ENCODE data around the gene PPP1R13L. TPM values are rescaled to one million over a fixed set of nuclear protein-coding genes. Genes with fewer than 3 reads are reported as not detected.

The PPP1R13L gene
- total and polyA plus RNA-seq, 2 experiments from 2014 or later = 3.9 to 6.4 TPM

- no peaks in the 10 kb centered on the region for H4K20me1 ChIP-seq (ENCODE audit: insufficient read depth)
- no peak overlapping the region for H2AFZ ChIP-seq
- WGBS, 2 experiments (ENCODE audit: low coverage in 1 of 2, low lambda C conversion rate in 2 of 2, missing lambda C conversion rate in 2 of 2) = 66 to 68% methylated on average over 3 of the region's 3 CpGs
- H3K27ac ChIP-seq = no peak overlapping the region
- TF ChIP-seq EZH2 (IDR thresholded peaks at IDR 0.05; ENCODE audit: insufficient read depth, poor library complexity, severe bottlenecking) = no peak
- no peak for TF ChIP-seq EZH2phosphoT487 (IDR thresholded peaks at IDR 0.05; ENCODE audit: insufficient read depth, low read depth)
- no peak overlapping the region for H3K4me3 ChIP-seq
- H3K4me1 ChIP-seq (ENCODE audit: insufficient read depth) = peaks cover 3% of the 10 kb centered on the region; the same call in 1 of the 2 replicates
- H3K27me3 ChIP-seq (replicated peaks; ENCODE audit: insufficient read depth) = no peaks in the 10 kb centered on the region
- in situ Hi-C loops (cut with MboI) = no loop called here
- no peaks in the 10 kb centered on the region for H3K9me2 ChIP-seq (ENCODE audit: insufficient read depth)
- no peaks in the 10 kb centered on the region for H3K9me3 ChIP-seq (ENCODE audit: low read depth)
- H3F3A ChIP-seq (ENCODE audit: insufficient read depth) = no peaks in the 10 kb centered on the region
- H3K36me3 ChIP-seq (ENCODE audit: low read depth) = no peaks in the 10 kb centered on the region
- no peak overlapping the region for H3K4me2 ChIP-seq (ENCODE audit: unreplicated experiment)
- H3K79me2 ChIP-seq (ENCODE audit: insufficient read depth) = no peaks in the 10 kb centered on the region
- peak; percentile 28 for DNase-seq
- no peak overlapping the region for H3K9ac ChIP-seq
Observed at GRCh38 chr19:45391346-45391745, 13.5 kb downstream of the PPP1R13L start.

GRCh38 chr19:45385392-45386221, 19.3 kb downstream of the PPP1R13L start:
- H2AFZ ChIP-seq = peak overlapping the region; percentile 34; the same call in 1 of the 2 replicates
- H3F3A ChIP-seq (ENCODE audit: insufficient read depth) = 0 out of 2 replicates have a peak, but pooled peaks cover under 1% of the 10 kb centered on the region
- in situ Hi-C loops (cut with MboI) = no loop called here
- H3K9ac ChIP-seq = no peak overlapping the region
- no peaks in the 10 kb centered on the region for H4K20me1 ChIP-seq (ENCODE audit: insufficient read depth)
- H3K4me3 ChIP-seq = peak overlapping the region; percentile 36
- peak overlapping the region; percentile 59 for H3K4me2 ChIP-seq (ENCODE audit: unreplicated experiment)
- no peaks in the 10 kb centered on the region for H3K9me3 ChIP-seq (ENCODE audit: low read depth)
- no peak overlapping the region for H3K27ac ChIP-seq
- H3K36me3 ChIP-seq (ENCODE audit: low read depth) = no peaks in the 10 kb centered on the region
- no peaks in the 10 kb centered on the region for H3K9me2 ChIP-seq (ENCODE audit: insufficient read depth)
- TF ChIP-seq EZH2 (IDR thresholded peaks at IDR 0.05; ENCODE audit: insufficient read depth, poor library complexity, severe bottlenecking) (no peak), EZH2phosphoT487 (IDR thresholded peaks at IDR 0.05; ENCODE audit: insufficient read depth, low read depth) (no peak)
- DNase-seq = peak; percentile 48
- H3K27me3 ChIP-seq (replicated peaks; ENCODE audit: insufficient read depth) = no peaks in the 10 kb centered on the region
- H3K79me2 ChIP-seq (ENCODE audit: insufficient read depth) = no peaks in the 10 kb centered on the region
- WGBS, 2 experiments (ENCODE audit: low coverage in 1 of 2, low lambda C conversion rate in 2 of 2, missing lambda C conversion rate in 2 of 2) = 9 to 10% methylated on average over 68 to 69 of the region's 75 CpGs
- peaks cover 13% of the 10 kb centered on the region; the same call in 1 of the 2 replicates for H3K4me1 ChIP-seq (ENCODE audit: insufficient read depth)

GRCh38 chr19:45382426-45382825, 22.4 kb downstream of the PPP1R13L start:
- Histone ChIP-seq H2AFZ (no peak overlapping the region), H3K9me2 (ENCODE audit: insufficient read depth) (no peaks in the 10 kb centered on the region), H3K4me3 (no peak overlapping the region), H3K4me2 (ENCODE audit: unreplicated experiment) (no peak overlapping the region), H3K9me3 (ENCODE audit: low read depth) (no peaks in the 10 kb centered on the region), H3K79me2 (ENCODE audit: insufficient read depth) (no peaks in the 10 kb centered on the region), H3K27me3 (replicated peaks; ENCODE audit: insufficient read depth) (no peaks in the 10 kb centered on the region), H3K36me3 (ENCODE audit: low read depth) (no peaks in the 10 kb centered on the region), H3K4me1 (ENCODE audit: insufficient read depth) (peaks cover 28% of the 10 kb centered on the region), H4K20me1 (ENCODE audit: insufficient read depth) (no peaks in the 10 kb centered on the region), H3K27ac (no peak overlapping the region), H3K9ac (no peak overlapping the region), H3F3A (ENCODE audit: insufficient read depth) (peaks cover 23% of the 10 kb centered on the region)
- TF ChIP-seq EZH2 (IDR thresholded peaks at IDR 0.05; ENCODE audit: insufficient read depth, poor library complexity, severe bottlenecking) (no peak), EZH2phosphoT487 (IDR thresholded peaks at IDR 0.05; ENCODE audit: insufficient read depth, low read depth) (no peak)
- 67 to 72% methylated on average over 25 to 29 of the region's 29 CpGs for WGBS, 2 experiments (ENCODE audit: low coverage in 1 of 2, low lambda C conversion rate in 2 of 2, missing lambda C conversion rate in 2 of 2)
- DNase-seq = no peak
- in situ Hi-C loops (cut with MboI) = no loop called here

- no peak for DNase-seq
- Histone ChIP-seq H3K79me2 (ENCODE audit: insufficient read depth) (no peaks in the 10 kb centered on the region), H3K27ac (peak overlapping the region; percentile 40), H3K9me3 (ENCODE audit: low read depth) (no peaks in the 10 kb centered on the region), H3K9ac (no peak overlapping the region; the same call in 1 of the 2 replicates), H3K4me3 (no peak overlapping the region), H2AFZ (peak overlapping the region; percentile 34), H3F3A (ENCODE audit: insufficient read depth) (peaks cover 35% of the 10 kb centered on the region), H4K20me1 (ENCODE audit: insufficient read depth) (no peaks in the 10 kb centered on the region), H3K4me1 (ENCODE audit: insufficient read depth) (peaks cover 26% of the 10 kb centered on the region), H3K4me2 (ENCODE audit: unreplicated experiment) (peak overlapping the region; percentile 21), H3K36me3 (ENCODE audit: low read depth) (no peaks in the 10 kb centered on the region), H3K27me3 (replicated peaks; ENCODE audit: insufficient read depth) (no peaks in the 10 kb centered on the region), H3K9me2 (ENCODE audit: insufficient read depth) (no peaks in the 10 kb centered on the region)
- TF ChIP-seq EZH2phosphoT487 (IDR thresholded peaks at IDR 0.05; ENCODE audit: insufficient read depth, low read depth) (no peak), EZH2 (IDR thresholded peaks at IDR 0.05; ENCODE audit: insufficient read depth, poor library complexity, severe bottlenecking) (no peak)
- in situ Hi-C loops (cut with MboI) = no loop called here
- WGBS, 2 experiments (ENCODE audit: low coverage in 1 of 2, low lambda C conversion rate in 2 of 2, missing lambda C conversion rate in 2 of 2) = 85 to 100% methylated on average over 1 of the region's 1 CpG
Observed at GRCh38 chr19:45380107-45380506, 24.8 kb downstream of the PPP1R13L start.

All from GM23248 (cell line).